Activated CD8-positive, alpha-beta T cell treated with anti-CD3 and anti-CD28 coated beads for 36 hours (primary cell): ENCODE data around the gene SPATA32. TPM values are rescaled to one million over a fixed set of nuclear protein-coding genes. Genes with fewer than 3 reads are reported as not detected.
A peak's percentile ranks its signal among the peaks of the same experiment; 100 is the strongest.

Experiments
- ATAC-seq: fragments of 200-7000 bp; cut with Tn5 transposase; one replicate; pipeline ENCODE4 v1.10.0; 2021; ENCODE audit warnings: mild to moderate bottlenecking, moderate library complexity
- CTCF ChIA-PET: fragments of 350-600 bp; sonication (Branson Sonifier 250); formaldehyde crosslinking; loops from one replicate; lab custom pipeline; 2021; ENCODE audit warnings: antibody characterized with exemption; lab: Charles Lee
- POLR2A ChIA-PET: fragments of 350-600 bp; sonication (Branson Sonifier 250); formaldehyde crosslinking; loops from one replicate; lab custom pipeline; 2021; ENCODE audit warnings: antibody characterized with exemption; lab: Charles Lee
- DNase-seq: peaks from one replicate; pipeline ENCODE4 v3.0.0-alpha.2; 2020
- H3K27ac Mint-ChIP-seq: one replicate; pipeline ENCODE4 v1.8.0; 2021; ENCODE audit warnings: mild to moderate bottlenecking, mixed read lengths
- H3K27me3 Mint-ChIP-seq: one replicate; pipeline ENCODE4 v1.8.0; 2021; ENCODE audit warnings: mixed read lengths
- H3K36me3 Mint-ChIP-seq: one replicate; pipeline ENCODE4 v1.8.0; 2021; ENCODE audit warnings: low read depth, mixed read lengths
- H3K4me1 Mint-ChIP-seq: one replicate; pipeline ENCODE4 v1.8.0; 2021; ENCODE audit warnings: low read depth, mixed read lengths
- H3K4me3 Mint-ChIP-seq: one replicate; pipeline ENCODE4 v1.8.0; 2021; ENCODE audit warnings: mild to moderate bottlenecking, moderate library complexity, mixed read lengths
- H3K9me3 Mint-ChIP-seq: one replicate; pipeline ENCODE4 v1.8.0; 2021; ENCODE audit warnings: mixed read lengths
- intact Hi-C: fragments of 100-400 bp; cut with micrococcal nuclease; formaldehyde crosslinking; loops from one replicate; pipeline ENCODE4 v1.10.0; 2022
- total RNA-seq, 2 experiments: library from RNA; stranded (reverse); gene quantifications; one replicate each; pipeline ENCODE4 v1.2.3, GENCODE V29; 2021
- TF ChIP-seq, protein P1 (sequence below): fragments of 200-600 bp; IDR thresholded peaks from one replicate; pipeline ENCODE4 v1.8.0; 2022; ENCODE audit warnings: antibody characterized with exemption, mild to moderate bottlenecking

Gene SPATA32
- total RNA-seq, 2 experiments from 2014 or later: 0.27 to 0.63 TPM

DNA sequence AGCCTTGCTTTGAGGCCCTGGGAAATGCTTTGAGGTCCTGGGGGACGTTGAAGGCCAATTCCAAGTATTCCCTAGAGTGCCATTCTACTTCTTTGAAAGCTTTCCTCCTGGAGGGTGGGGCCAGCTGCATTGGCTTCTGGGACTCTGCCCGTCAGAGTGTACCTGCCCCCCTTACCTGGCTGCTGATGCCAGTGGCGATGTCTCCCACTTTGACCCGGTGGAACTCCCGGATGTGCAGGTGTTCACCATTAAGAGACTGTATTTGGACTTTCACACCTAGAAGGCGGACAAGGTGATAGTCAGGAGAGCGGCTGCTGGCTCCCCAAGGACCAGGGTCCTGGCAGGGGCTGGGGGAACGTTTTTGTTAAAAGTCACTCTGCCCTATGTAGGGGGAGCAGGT lies 3.1 kb upstream of the SPATA32 start:
- intact Hi-C loops: loop anchor here (5.0 kb wide), 1 partner anchor 43 kb away; the partner anchor contains the start of gene FMNL1
- no peak overlapping the region for H3K27ac Mint-ChIP-seq
- H3K4me1 Mint-ChIP-seq: peaks cover 37% of the 10 kb centered on the region
- no peaks in the 10 kb centered on the region for H3K27me3 Mint-ChIP-seq
- TF ChIP-seq, protein P1, sequence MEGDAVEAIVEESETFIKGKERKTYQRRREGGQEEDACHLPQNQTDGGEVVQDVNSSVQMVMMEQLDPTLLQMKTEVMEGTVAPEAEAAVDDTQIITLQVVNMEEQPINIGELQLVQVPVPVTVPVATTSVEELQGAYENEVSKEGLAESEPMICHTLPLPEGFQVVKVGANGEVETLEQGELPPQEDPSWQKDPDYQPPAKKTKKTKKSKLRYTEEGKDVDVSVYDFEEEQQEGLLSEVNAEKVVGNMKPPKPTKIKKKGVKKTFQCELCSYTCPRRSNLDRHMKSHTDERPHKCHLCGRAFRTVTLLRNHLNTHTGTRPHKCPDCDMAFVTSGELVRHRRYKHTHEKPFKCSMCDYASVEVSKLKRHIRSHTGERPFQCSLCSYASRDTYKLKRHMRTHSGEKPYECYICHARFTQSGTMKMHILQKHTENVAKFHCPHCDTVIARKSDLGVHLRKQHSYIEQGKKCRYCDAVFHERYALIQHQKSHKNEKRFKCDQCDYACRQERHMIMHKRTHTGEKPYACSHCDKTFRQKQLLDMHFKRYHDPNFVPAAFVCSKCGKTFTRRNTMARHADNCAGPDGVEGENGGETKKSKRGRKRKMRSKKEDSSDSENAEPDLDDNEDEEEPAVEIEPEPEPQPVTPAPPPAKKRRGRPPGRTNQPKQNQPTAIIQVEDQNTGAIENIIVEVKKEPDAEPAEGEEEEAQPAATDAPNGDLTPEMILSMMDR: no peak
- ChIA-PET CTCF (interaction anchor here (1.0 to 2.9 kb wide), 5 partner anchors 16 to 130 kb away, joined by 3 to 27 read pairs (median 3); partner anchors contain the start of gene ACBD4), POLR2A (interaction anchor here (0.6 to 2.1 kb wide), 5 partner anchors 8 to 1561 kb away, joined by 3 to 5 read pairs (median 3); no protein-coding TSS in a partner anchor)
- H3K36me3 Mint-ChIP-seq: peaks cover 46% of the 10 kb centered on the region
- ATAC-seq (no peak), DNase-seq (no peak)
- no peak overlapping the region for H3K4me3 Mint-ChIP-seq
- no peaks in the 10 kb centered on the region for H3K9me3 Mint-ChIP-seq

DNA sequence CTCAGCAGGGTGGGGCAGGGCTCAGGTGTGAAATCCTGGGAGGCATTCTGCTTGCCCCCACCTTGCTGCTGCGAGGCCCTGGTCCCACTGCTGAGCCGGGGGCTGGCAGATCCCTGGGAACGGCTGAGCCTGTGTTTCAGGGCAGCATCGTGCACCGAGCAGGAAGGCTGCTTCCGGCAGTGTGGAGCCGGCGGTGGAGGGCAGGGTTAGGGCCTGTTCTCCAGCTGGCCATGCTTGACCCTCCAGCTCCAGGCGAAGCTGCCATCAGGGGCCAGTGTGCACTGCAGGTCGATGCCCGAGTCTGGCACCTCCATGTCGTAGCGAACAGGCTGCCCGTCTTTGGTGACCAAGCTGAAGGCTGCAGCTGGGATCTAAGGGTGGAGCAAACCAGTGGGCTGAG lies 2.5 kb upstream of the SPATA32 start:
- ATAC-seq: no peak
- H3K4me1 Mint-ChIP-seq: peaks cover 33% of the 10 kb centered on the region
- TF ChIP-seq, protein P1: no peak
- no peaks in the 10 kb centered on the region for H3K9me3 Mint-ChIP-seq
- DNase-seq: no peak
- POLR2A ChIA-PET: interaction anchor here (0.6 to 2.1 kb wide), 3 partner anchors 13 to 1562 kb away, joined by 3 to 5 read pairs (median 3); no protein-coding TSS in a partner anchor
- H3K27me3 Mint-ChIP-seq: no peaks in the 10 kb centered on the region
- intact Hi-C loops: loop anchor here (5.0 kb wide), 1 partner anchor 42 kb away; the partner anchor contains the start of gene FMNL1
- H3K36me3 Mint-ChIP-seq: peaks cover 41% of the 10 kb centered on the region
- peak overlapping the region; percentile 15 for H3K27ac Mint-ChIP-seq
- H3K4me3 Mint-ChIP-seq: no peak overlapping the region
- CTCF ChIA-PET: interaction anchor here (1.6 to 2.9 kb wide), 2 partner anchors 28 to 45 kb away, joined by 4 to 27 read pairs; no protein-coding TSS in a partner anchor

DNA sequence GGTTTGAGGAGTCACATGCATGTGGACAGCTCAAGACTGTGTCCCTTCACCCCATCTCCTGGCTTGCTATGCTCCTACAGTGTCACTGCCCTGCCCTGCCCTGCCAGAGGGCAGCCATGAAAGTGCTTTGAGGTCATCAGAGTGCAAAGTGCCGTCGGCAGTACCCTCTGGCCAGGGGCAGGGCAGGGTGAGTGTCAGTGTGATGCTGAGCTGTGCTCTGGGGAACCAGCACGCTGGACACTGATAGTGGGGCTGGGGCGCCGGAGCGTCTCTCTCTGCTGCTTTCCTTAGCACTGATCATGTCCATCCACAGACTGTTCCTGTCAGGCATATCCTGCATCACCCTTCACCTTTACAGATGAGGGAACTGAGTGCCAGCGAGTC lies 1.6 kb upstream of the SPATA32 start:
- ATAC-seq: no peak

DNA sequence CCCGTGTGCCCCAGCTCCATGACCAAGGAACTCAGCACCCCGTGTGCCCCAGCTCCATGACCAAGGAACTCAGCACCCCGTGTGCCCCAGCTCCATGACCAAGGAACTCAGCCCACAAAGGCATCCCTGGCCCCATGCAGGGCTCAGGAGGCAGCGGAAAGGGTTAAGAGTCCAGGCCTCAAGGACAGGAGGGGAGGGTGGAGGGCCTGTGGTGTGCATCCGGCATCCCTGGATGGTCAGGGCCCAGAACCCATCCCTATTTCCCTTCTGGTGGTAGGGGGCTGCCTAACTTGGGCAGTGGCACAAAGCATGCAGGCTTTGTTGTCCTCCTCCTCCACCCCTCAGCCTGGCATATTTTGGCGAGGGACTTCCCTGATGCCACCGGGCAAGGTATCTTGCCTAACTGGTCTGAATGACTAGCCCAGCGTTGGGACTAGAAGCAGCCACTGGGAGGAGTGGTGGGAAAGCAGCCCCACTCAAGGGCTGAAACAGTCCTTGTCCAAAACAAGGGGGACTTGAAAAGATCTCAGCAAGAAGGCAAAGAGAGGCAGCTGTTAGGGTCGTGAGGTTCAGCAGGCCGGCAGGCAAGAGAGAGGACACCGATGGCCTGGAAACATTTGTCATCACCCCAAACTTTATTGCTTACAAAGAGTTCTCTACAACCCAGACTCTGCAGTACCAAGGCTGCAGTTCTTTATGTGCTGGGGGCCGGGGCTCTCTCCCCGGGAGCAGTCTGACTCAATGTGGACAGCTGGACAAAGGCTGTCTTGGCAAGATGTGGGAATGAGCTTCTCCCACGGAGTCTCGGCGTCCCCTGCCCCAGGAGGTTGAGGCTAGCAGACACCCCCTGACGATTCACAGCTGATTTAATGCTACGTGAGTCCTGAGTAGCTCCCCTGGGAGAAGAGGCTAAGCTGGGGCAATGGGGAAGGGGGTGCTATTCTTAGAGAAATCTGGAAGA lies 902 bp upstream of the SPATA32 start:
- TF ChIP-seq, protein P1: no peak
- ATAC-seq: peak; percentile 9
- peaks cover 34% of the 10 kb centered on the region for H3K4me1 Mint-ChIP-seq

More for the DNA sequence above, 1.6 kb upstream of the SPATA32 start:
- peaks cover 33% of the 10 kb centered on the region for H3K4me1 Mint-ChIP-seq
- CTCF ChIA-PET: interaction anchor here (0.8 to 2.2 kb wide), 7 partner anchors 8 to 130 kb away, joined by 3 to 9 read pairs (median 5); partner anchors contain the start of gene ACBD4
- peak overlapping the region; percentile 85 for H3K27ac Mint-ChIP-seq
- POLR2A ChIA-PET: interaction anchor here (0.6 to 2.1 kb wide), 4 partner anchors 14 to 55 kb away, joined by 3 to 9 read pairs (median 4); no protein-coding TSS in a partner anchor
- H3K4me3 Mint-ChIP-seq: no peak overlapping the region
- DNase-seq: no peak
- no peaks in the 10 kb centered on the region for H3K27me3 Mint-ChIP-seq
- intact Hi-C loops: loop anchor here (5.0 kb wide), 1 partner anchor 41 kb away; the partner anchor contains the start of gene FMNL1
- TF ChIP-seq, protein P1: no peak
- H3K9me3 Mint-ChIP-seq: no peaks in the 10 kb centered on the region
- H3K36me3 Mint-ChIP-seq: peaks cover 36% of the 10 kb centered on the region

More for the DNA sequence above, 902 bp upstream of the SPATA32 start:
- intact Hi-C loops: loop anchor here (5.0 kb wide), 1 partner anchor 40 kb away; the partner anchor contains the start of gene FMNL1
- DNase-seq: no peak
- peaks cover 30% of the 10 kb centered on the region for H3K36me3 Mint-ChIP-seq
- H3K27ac Mint-ChIP-seq: peak overlapping the region; percentile 85
- CTCF ChIA-PET: interaction anchor here (0.8 to 2.2 kb wide), 7 partner anchors 9 to 131 kb away, joined by 3 to 9 read pairs (median 5); partner anchors contain the start of gene ACBD4
- H3K9me3 Mint-ChIP-seq: no peaks in the 10 kb centered on the region
- H3K27me3 Mint-ChIP-seq: no peaks in the 10 kb centered on the region
- H3K4me3 Mint-ChIP-seq: peak overlapping the region; percentile 76
- POLR2A ChIA-PET: interaction anchor here (0.6 to 2.1 kb wide), 5 partner anchors 14 to 56 kb away, joined by 3 to 9 read pairs (median 3); partner anchors contain the start of gene FMNL1
